NCI-H526 (cell line): ENCODE results near the gene KCNIP4.

ENCODE experiments used
- DNase-seq, 2 experiments: peaks; one replicate each; lab custom pipeline; 2025; lab: John Stamatoyannopoulos, UW

The KCNIP4 gene

GRCh38 chr4:21061902-21062301, 886.7 kb downstream of the KCNIP4 start:
- no peak for DNase-seq

- no peak for DNase-seq
Observed at GRCh38 chr4:21046141-21046540, 902.4 kb downstream of the KCNIP4 start.

GRCh38 chr4:21045119-21045518, 903.5 kb downstream of the KCNIP4 start:
- no peak for DNase-seq

- no peak for DNase-seq
Observed at GRCh38 chr4:21041708-21042107, 906.9 kb downstream of the KCNIP4 start.

GRCh38 chr4:21034728-21035127, 913.8 kb downstream of the KCNIP4 start:
- DNase-seq, result no peak

- DNase-seq, result no peak
Observed at GRCh38 chr4:21032089-21032645, 916.4 kb downstream of the KCNIP4 start.

GRCh38 chr4:21018817-21019216, 929.8 kb downstream of the KCNIP4 start:
- DNase-seq, result no peak

GRCh38 chr4:21013501-21013900, 935.1 kb downstream of the KCNIP4 start:
- DNase-seq, result no peak

GRCh38 chr4:21012851-21013331, 935.7 kb downstream of the KCNIP4 start:
- DNase-seq, result no peak

- DNase-seq, result no peak
Observed at GRCh38 chr4:21011106-21011505, 937.5 kb downstream of the KCNIP4 start.

GRCh38 chr4:21009956-21010355, 938.6 kb downstream of the KCNIP4 start:
- no peak for DNase-seq

- DNase-seq, result no peak
Observed at GRCh38 chr4:21005647-21006046, 942.9 kb downstream of the KCNIP4 start.

GRCh38 chr4:21002976-21003375, 945.6 kb downstream of the KCNIP4 start:
- no peak for DNase-seq

GRCh38 chr4:21002286-21002685, 946.3 kb downstream of the KCNIP4 start:
- DNase-seq, result no peak

- DNase-seq, result no peak
Observed at GRCh38 chr4:21001490-21001889, 947.1 kb downstream of the KCNIP4 start.

GRCh38 chr4:20997886-20998285, 950.7 kb downstream of the KCNIP4 start:
- DNase-seq, result no peak

GRCh38 chr4:20995610-20996009, 953.0 kb downstream of the KCNIP4 start:
- peak; percentile 10 to 44 for DNase-seq

- no peak for DNase-seq
Observed at GRCh38 chr4:20995015-20995414, 953.6 kb downstream of the KCNIP4 start.

- DNase-seq, result no peak
Observed at GRCh38 chr4:20992002-20992401, 956.6 kb downstream of the KCNIP4 start.

GRCh38 chr4:20987191-20987590, 961.4 kb downstream of the KCNIP4 start:
- no peak for DNase-seq

- DNase-seq, result no peak
Observed at GRCh38 chr4:20984576-20984836, 964.1 kb downstream of the KCNIP4 start.

- DNase-seq, result no peak
Observed at GRCh38 chr4:20983763-20984575, 964.6 kb downstream of the KCNIP4 start.

- DNase-seq, result no peak
Observed at GRCh38 chr4:20982544-20982943, 966.0 kb downstream of the KCNIP4 start.

- DNase-seq, result no peak
Observed at GRCh38 chr4:20960291-20960690, 988.3 kb downstream of the KCNIP4 start.
